ENCODE results near the gene NFIC. TPM values are rescaled to one million over a fixed set of nuclear protein-coding genes. Genes with fewer than 3 reads are reported as not detected.

The NFIC gene
- total and polyA plus RNA-seq, 2 of the 4 experiments (the other 2 are of a cell fraction), result 21.9 to 32.1 TPM

DNA sequence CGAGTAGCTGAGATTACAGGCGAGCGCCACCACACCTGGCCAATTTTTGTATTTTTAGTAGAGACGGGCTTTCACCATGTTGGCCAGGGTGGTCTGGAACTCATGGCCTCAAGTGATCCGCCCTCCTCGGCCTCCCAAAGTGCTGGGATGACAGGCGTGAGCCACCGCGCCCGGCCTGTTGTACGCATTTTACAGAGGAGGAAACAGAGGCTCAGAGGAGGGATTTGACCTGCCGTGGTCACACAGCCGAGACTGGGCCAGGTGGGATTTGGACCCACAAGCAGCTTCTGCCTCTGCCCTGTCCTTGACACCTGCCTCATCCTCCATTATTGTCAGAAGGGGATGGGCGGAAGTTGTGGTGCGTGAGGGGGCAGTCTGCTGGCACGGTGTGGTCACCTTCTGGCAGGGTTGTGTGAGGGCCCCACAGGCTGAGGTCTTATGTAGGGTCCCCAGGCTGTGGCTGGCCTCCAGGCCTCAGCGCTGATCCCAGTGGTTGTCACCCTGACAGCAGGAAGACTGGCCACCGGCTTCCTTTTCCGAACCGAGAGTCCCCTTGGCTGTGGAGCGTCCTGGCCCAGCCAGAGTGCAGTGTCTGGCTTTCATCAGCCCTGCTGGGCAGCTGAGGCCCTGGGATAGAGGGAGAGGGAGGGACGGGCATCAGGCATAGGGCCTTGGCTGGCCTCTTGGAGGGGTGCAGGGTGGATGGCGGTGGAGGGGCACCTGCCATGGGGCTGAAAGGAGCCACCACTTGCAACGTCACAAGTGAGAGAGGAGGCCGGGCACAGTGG, 20.3 kb downstream of the NFIC start:
- dilution Hi-C loops (cut with HindIII; ENCODE audit: low sequenced_read_pairs, unreplicated experiment) (no loop called here), in situ Hi-C loops (cut with MboI; ENCODE audit: low sequenced_read_pairs) (no loop called here), intact Hi-C loops (cut with micrococcal nuclease) (no loop called here)
- H3K4ac ChIP-seq (ENCODE audit: low read depth, low read length), result peak overlapping the region; percentile 54; the same call in 1 of the 2 replicates
- no peak overlapping the region for H2BK15ac ChIP-seq (ENCODE audit: low read depth, low read length)
- H2BK20ac ChIP-seq (ENCODE audit: low read depth, low read length), result no peak overlapping the region
- 91% methylated on average over 6 of the region's 25 CpGs; no CpG with 5 or more reads in 1 of the 2 experiments for WGBS, 2 experiments (ENCODE audit: extremely low coverage in 2 of 2, insufficient read length in 1 of 2)
- H3K4me2 ChIP-seq (ENCODE audit: low read depth, low read length), result no peak overlapping the region
- H3K9ac ChIP-seq (ENCODE audit: low read depth, low read length), result peak overlapping the region; percentile 28; the same call in 1 of the 2 replicates
- H3K56ac ChIP-seq (ENCODE audit: extremely low read depth, insufficient read depth, low read length), result no peak overlapping the region
- H4K91ac ChIP-seq (ENCODE audit: insufficient read depth, low read depth, low read length), result no peak overlapping the region
- H2BK5ac ChIP-seq (ENCODE audit: low read depth, low read length, poor library complexity, severe bottlenecking), result no peak overlapping the region
- H3K14ac ChIP-seq (replicated peaks; ENCODE audit: low read depth, low read length), result peak overlapping the region; percentile 40
- H4K8ac ChIP-seq (ENCODE audit: low read depth in 2 of 2, low read length in 2 of 2), result peak overlapping the region in 1 of 2 experiments; percentile 47; a peak in 1 of 4 replicates
- H3K27ac ChIP-seq (ENCODE audit: insufficient read depth, low read length), result peak overlapping the region; percentile 17
- no TSS peak for BruUV-seq (replicated peaks)
- peaks cover 35% of the 10 kb centered on the region for H3K9me1 ChIP-seq (ENCODE audit: insufficient read depth, low read length)
- no peak for TF ChIP-seq MXI1 (IDR thresholded peaks at IDR 0.05; ENCODE audit: borderline replicate concordance, low read depth, low read length)
- H4K20me1 ChIP-seq (ENCODE audit: insufficient read depth, low read length), result peaks cover 98% of the 10 kb centered on the region
- peak overlapping the region; percentile 47; the same call in 1 of the 2 replicates for H3K23ac ChIP-seq (ENCODE audit: low read depth, low read length)
- H2BK120ac ChIP-seq (ENCODE audit: low read depth, low read length), result no peak overlapping the region
- POLR2A ChIA-PET (ENCODE audit: unreplicated experiment), result no interaction called here
- H2AFZ ChIP-seq (replicated peaks; ENCODE audit: low read length, poor library complexity), result peak overlapping the region; percentile 63
- no peak overlapping the region for H4K5ac ChIP-seq (ENCODE audit: low read depth, low read length)
- peaks cover 4 to 82% of the 10 kb centered on the region in 2 experiments for H3K79me1 ChIP-seq (ENCODE audit: low read depth in 1 of 2, low read length in 2 of 2)
- H3K18ac ChIP-seq (ENCODE audit: low read depth, low read length), result no peak overlapping the region; the same call in 1 of the 2 replicates
- DNase-seq, result no peak
- peak overlapping the region; percentile 84 for H2AK9ac ChIP-seq (replicated peaks; ENCODE audit: low read depth, low read length, poor library complexity)
- H2AK5ac ChIP-seq (ENCODE audit: low read depth, low read length), result peak overlapping the region; percentile 68
- CTCF ChIA-PET, result no interaction called here
- ATAC-seq (ENCODE audit: low read depth), result no peak
- H3K36me3 ChIP-seq (ENCODE audit: control insufficient read depth, insufficient read depth, low read length), result peaks cover 31% of the 10 kb centered on the region
- H3K4me1 ChIP-seq (ENCODE audit: control insufficient read depth, insufficient read depth, low read length), result peaks cover 46% of the 10 kb centered on the region
- no peaks in the 10 kb centered on the region for H3K9me3 ChIP-seq (ENCODE audit: control insufficient read depth, insufficient read depth, low read length)
- no peaks in the 10 kb centered on the region for H3K27me3 ChIP-seq (ENCODE audit: control insufficient read depth, insufficient read depth, low read length)
- H3K4me3 ChIP-seq (ENCODE audit: insufficient read depth, low read depth, low read length), result no peak overlapping the region
